ENCODE results near the gene SHOX.

The SHOX gene

GRCh38 chrX:633043-633984 is 2.7 kb downstream of the SHOX start:
- TF ChIP-seq GATA3 (IDR thresholded peaks at IDR 0.05; ENCODE audit: low read depth, low read length) (no peak), GATA2 (IDR thresholded peaks at IDR 0.05; ENCODE audit: low read depth, low read length) (no peak)

- no peak for TF ChIP-seq GATA3 (IDR thresholded peaks at IDR 0.05; ENCODE audit: low read depth, low read length)
- TF ChIP-seq GATA2 (IDR thresholded peaks at IDR 0.05; ENCODE audit: low read depth, low read length), result no peak
These were observed 3.7 kb downstream of the SHOX start for GRCh38 chrX:633985-634958.

- no peak for TF ChIP-seq GATA2 (IDR thresholded peaks at IDR 0.05; ENCODE audit: low read depth, low read length)
- TF ChIP-seq GATA3 (IDR thresholded peaks at IDR 0.05; ENCODE audit: low read depth, low read length), result no peak
These were observed 5.0 kb downstream of the SHOX start for GRCh38 chrX:635428-636090.

- TF ChIP-seq GATA2 (IDR thresholded peaks at IDR 0.05; ENCODE audit: low read depth, low read length), result no peak
- TF ChIP-seq GATA3 (IDR thresholded peaks at IDR 0.05; ENCODE audit: low read depth, low read length), result no peak
These were observed 6.5 kb downstream of the SHOX start for GRCh38 chrX:636981-637659.

GRCh38 chrX:637660-638481 is 7.3 kb downstream of the SHOX start:
- TF ChIP-seq GATA3 (IDR thresholded peaks at IDR 0.05; ENCODE audit: low read depth, low read length), result no peak
- no peak for TF ChIP-seq GATA2 (IDR thresholded peaks at IDR 0.05; ENCODE audit: low read depth, low read length)

GRCh38 chrX:638482-639131 is 8.0 kb downstream of the SHOX start:
- TF ChIP-seq GATA2 (IDR thresholded peaks at IDR 0.05; ENCODE audit: low read depth, low read length), result no peak
- no peak for TF ChIP-seq GATA3 (IDR thresholded peaks at IDR 0.05; ENCODE audit: low read depth, low read length)

GRCh38 chrX:639151-639550 is 8.6 kb downstream of the SHOX start:
- TF ChIP-seq GATA2 (IDR thresholded peaks at IDR 0.05; ENCODE audit: low read depth, low read length), result no peak
- no peak for TF ChIP-seq GATA3 (IDR thresholded peaks at IDR 0.05; ENCODE audit: low read depth, low read length)

GRCh38 chrX:640641-641040 is 10.1 kb downstream of the SHOX start:
- TF ChIP-seq GATA2 (IDR thresholded peaks at IDR 0.05; ENCODE audit: low read depth, low read length) (no peak), GATA3 (IDR thresholded peaks at IDR 0.05; ENCODE audit: low read depth, low read length) (no peak)

GRCh38 chrX:641671-642435 is 11.3 kb downstream of the SHOX start:
- TF ChIP-seq GATA2 (IDR thresholded peaks at IDR 0.05; ENCODE audit: low read depth, low read length), result no peak
- no peak for TF ChIP-seq GATA3 (IDR thresholded peaks at IDR 0.05; ENCODE audit: low read depth, low read length)

GRCh38 chrX:642436-643240 is 12.0 kb downstream of the SHOX start:
- TF ChIP-seq GATA2 (IDR thresholded peaks at IDR 0.05; ENCODE audit: low read depth, low read length) (no peak), GATA3 (IDR thresholded peaks at IDR 0.05; ENCODE audit: low read depth, low read length) (no peak)

GRCh38 chrX:643241-643595 is 12.6 kb downstream of the SHOX start:
- TF ChIP-seq GATA3 (IDR thresholded peaks at IDR 0.05; ENCODE audit: low read depth, low read length) (no peak), GATA2 (IDR thresholded peaks at IDR 0.05; ENCODE audit: low read depth, low read length) (no peak)
